T1000 (cell line): ENCODE measurements around the gene SPNS2.
"Not testable (repeated sequence)": the region's sequence is repeated elsewhere in the genome, so short reads cannot be mapped to it uniquely, and the experiment has no call there.

ENCODE experiments used
- DNase-seq: peaks from one replicate; lab custom pipeline; 2025; ENCODE audit warnings: mixed read lengths; lab: John Stamatoyannopoulos, UW

The SPNS2 gene

GRCh38 chr17:4572131-4572530 is 73.5 kb downstream of the SPNS2 start:
- no peak for DNase-seq

GRCh38 chr17:4573115-4573514 is 74.4 kb downstream of the SPNS2 start:
- DNase-seq: no peak

- no peak for DNase-seq
Measured at GRCh38 chr17:4573669-4574068, 75.0 kb downstream of the SPNS2 start.

- DNase-seq: no peak
Measured at GRCh38 chr17:4574448-4575045, 75.9 kb downstream of the SPNS2 start.

- no peak for DNase-seq
Measured at GRCh38 chr17:4576161-4576558, 77.5 kb downstream of the SPNS2 start.

GRCh38 chr17:4576729-4577322 is 78.1 kb downstream of the SPNS2 start:
- DNase-seq: no peak

- DNase-seq: no peak
Measured at GRCh38 chr17:4577386-4577993, 78.8 kb downstream of the SPNS2 start.

GRCh38 chr17:4578349-4578748 is 79.7 kb downstream of the SPNS2 start:
- DNase-seq: not testable (repeated sequence)

- DNase-seq: no peak
Measured at GRCh38 chr17:4579678-4580077, 81.0 kb downstream of the SPNS2 start.

GRCh38 chr17:4580291-4580690 is 81.6 kb downstream of the SPNS2 start:
- DNase-seq: no peak

GRCh38 chr17:4582101-4582501 is 83.4 kb downstream of the SPNS2 start:
- DNase-seq: no peak

GRCh38 chr17:4582691-4583090 is 84.0 kb downstream of the SPNS2 start:
- no peak for DNase-seq

- no peak for DNase-seq
Measured at GRCh38 chr17:4583206-4583605, 84.5 kb downstream of the SPNS2 start.

GRCh38 chr17:4583782-4584100 is 85.1 kb downstream of the SPNS2 start:
- no peak for DNase-seq

GRCh38 chr17:4584101-4584916 is 85.6 kb downstream of the SPNS2 start, which contains the start of gene SMTNL2:
SMTNL2 (plus strand) TSS chr17:4584529; CDS start chr17:4584606, 77 bp downstream.
- DNase-seq: no peak

- DNase-seq: no peak
Measured at GRCh38 chr17:4584917-4585637, 86.4 kb downstream of the SPNS2 start.

GRCh38 chr17:4585638-4585994 is 86.9 kb downstream of the SPNS2 start:
- no peak for DNase-seq

- no peak for DNase-seq
Measured at GRCh38 chr17:4586043-4586442, 87.4 kb downstream of the SPNS2 start.

- DNase-seq: no peak
Measured at GRCh38 chr17:4587195-4587594, 88.5 kb downstream of the SPNS2 start.

GRCh38 chr17:4587803-4588202 is 89.1 kb downstream of the SPNS2 start:
- no peak for DNase-seq

GRCh38 chr17:4588391-4588790 is 89.7 kb downstream of the SPNS2 start:
- DNase-seq: no peak
